Right renal pelvis (tissue), 4 donors: ENCODE results near the gene BLTP3B. TPM values are rescaled to one million over a fixed set of nuclear protein-coding genes. Genes with fewer than 3 reads are reported as not detected.

ENCODE experiments used
- DNase-seq, 4 donors: peaks; one replicate each; pipeline ENCODE4 v3.0.0-alpha.2; 2013; ENCODE audit warnings: low read depth in 4 of 4, low spot score in 3 of 4, missing footprints in 1 of 4
- polyA plus RNA-seq, 4 donors: library from polyadenylated mRNA; unstranded; fragments of 120-200 nt; gene quantifications; one replicate each; pipeline ENCODE4 v1.2.1, GENCODE V29; 2013; ENCODE audit not compliant: insufficient read length in 4 of 4

BLTP3B gene
- polyA plus RNA-seq, 4 donors, result 20.7 to 24.3 (median 22.3) TPM

DNA sequence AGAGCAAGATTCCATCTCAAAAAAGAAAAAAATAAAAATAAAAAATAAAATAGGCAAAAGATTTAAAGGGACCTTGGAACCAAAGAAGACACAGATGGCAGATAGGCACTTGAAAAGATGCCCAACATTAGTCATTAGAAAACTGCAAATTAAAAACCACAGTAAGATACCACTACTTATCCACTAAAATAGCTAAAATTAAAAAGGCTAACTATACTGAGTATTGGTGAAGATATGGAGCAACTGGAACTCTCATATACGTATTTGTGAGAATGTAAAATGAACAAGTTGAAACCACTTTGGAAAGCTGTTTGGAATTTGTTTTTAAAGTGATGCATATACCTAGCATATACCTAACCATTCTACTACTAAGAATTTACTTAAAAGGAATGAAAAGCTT is 22.3 kb downstream of the BLTP3B start:
- DNase-seq, result no peak

DNA sequence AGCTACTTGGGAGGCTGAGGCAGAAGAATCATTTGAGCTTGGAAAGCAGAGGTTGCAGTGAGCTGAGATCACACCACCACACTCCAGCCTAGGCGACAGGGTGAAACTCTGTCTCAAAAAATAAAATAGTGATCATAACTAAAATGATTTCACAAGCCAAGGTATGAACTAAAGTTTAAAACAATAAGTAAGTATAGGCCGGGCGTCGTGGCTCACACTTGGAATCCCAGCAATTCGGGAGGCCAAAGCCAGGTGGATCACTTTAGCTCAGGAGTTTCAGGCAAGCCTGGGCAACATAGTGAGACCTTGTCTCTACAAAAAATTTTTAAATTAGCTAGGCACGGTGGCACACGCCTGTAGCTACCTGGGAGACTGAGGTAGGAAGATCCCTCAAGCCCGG is 27.4 kb downstream of the BLTP3B start:
- DNase-seq, result no peak

DNA sequence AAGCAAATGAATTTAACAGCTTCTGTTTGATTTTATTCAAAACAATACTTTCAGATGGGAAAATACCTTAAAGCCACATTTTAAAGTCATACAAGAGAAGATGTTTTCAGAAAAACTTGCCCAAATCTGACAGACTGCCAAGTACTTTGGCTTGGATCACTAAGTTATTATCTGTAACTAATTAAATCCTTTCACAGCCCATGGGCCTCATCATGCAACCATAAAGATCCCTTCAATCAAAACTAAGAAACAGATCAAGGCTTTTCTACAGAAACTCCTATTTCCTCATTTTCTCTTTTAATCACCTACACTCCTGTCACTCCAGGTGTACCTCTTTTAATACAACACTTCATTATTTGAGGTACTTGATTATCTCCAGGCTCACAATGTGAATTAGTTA is 28.1 kb downstream of the BLTP3B start:
- no peak for DNase-seq

DNA sequence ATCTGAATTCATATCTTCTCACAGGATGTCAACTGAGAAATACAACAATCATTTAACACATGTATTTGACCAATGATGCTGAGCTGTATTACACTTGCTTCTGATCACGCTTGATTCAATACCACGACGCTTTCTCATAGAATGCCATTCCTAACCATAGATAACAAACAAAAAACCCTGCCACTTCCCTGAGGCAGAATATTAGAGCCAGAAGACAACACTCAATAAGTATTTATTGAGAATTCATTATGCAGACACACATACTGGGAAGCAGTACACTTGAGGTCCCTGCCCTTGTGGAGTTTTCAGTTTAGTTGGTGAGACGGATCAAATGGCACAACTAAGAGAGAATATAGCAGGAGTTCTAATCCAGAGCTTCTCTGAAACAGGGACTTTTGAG is 32.4 kb downstream of the BLTP3B start:
- no peak for DNase-seq

DNA sequence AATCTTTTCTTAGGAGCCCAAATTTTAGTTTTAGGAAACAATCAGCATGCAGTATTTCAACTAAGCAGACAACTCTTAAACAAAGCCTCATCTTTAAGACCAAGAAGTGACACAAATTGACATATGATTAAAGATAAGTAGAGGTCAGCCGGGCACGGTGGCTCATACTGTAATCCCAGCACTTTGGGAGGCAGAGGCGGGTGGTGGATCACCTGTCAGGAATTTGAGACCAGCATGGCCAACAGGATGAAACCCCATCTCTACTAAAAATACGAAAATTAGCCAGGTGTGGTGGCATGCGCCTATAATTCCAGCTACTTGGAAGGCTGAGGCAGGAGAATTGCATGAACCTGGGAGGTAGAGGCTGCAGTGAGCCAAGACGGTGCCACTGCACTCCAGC is 35.8 kb downstream of the BLTP3B start:
- no peak for DNase-seq

DNA sequence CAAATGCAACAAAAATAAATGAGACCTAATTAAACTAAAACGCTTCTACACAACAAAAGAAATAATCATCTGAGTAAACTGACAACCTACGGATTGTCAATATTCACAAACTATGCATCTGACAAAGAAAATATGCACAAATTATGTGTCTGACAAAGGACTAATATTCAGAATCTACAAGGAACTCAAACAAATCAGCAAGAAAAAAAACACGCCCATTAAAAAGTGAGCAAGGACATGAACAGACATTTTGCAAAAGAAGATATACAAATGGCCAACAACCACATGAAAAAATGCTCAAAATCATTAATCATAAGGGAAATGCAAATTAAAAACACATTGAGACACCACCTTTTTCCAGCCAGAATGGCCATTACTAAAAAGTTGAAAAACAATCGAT is 37.0 kb downstream of the BLTP3B start:
- DNase-seq, result no peak

DNA sequence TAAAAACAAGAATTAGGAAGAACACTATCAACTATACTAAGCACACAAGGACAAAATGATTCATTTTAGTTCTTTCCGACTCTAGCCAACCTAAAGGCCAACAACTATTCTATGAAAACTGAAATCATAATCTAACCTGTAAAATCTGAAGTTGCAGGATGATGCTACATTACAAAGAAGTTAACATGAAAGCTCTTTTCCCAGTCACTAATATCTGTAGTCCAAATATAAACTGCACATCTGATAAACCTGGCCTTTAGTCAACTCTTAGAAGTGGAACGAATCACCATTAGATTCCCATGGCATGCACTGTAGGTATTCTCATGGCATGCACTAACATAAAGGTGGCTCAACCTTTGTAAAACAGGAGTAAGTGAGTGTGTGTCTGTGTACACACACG is 41.7 kb downstream of the BLTP3B start:
- DNase-seq, result no peak

Other genes starting within 250 kb of the BLTP3B start
- gene ANKS1B, start 157.9 kb downstream of the BLTP3B start, polyA plus RNA-seq, result 1 to 10 TPM; 3.1 to 3.9 (median 3.7) TPM
- gene ACTR6, start 57.9 kb upstream of the BLTP3B start, polyA plus RNA-seq, result 10 to 100 TPM; 36.9 to 41.0 (median 39.3) TPM
- 1 to 10 TPM; 4.1 to 5.9 (median 4.8) TPM for gene DEPDC4, start 124.2 kb upstream of the BLTP3B start, polyA plus RNA-seq
- gene SCYL2, start 124.3 kb upstream of the BLTP3B start, polyA plus RNA-seq, result 10 to 100 TPM; 49.3 to 62.0 (median 54.5) TPM
- under 1 TPM; 0.22 to 0.51 (median 0.37) TPM for gene SLC17A8, start 214.2 kb upstream of the BLTP3B start, polyA plus RNA-seq